NCI-H82 treated with DMSO at 0.1 percent for 48 hours (cell line): ENCODE data around the gene SOD3.

Experiments
- DNase-seq: peaks from one replicate; lab custom pipeline; 2025; ENCODE audit not compliant: unreplicated experiment; lab: John Stamatoyannopoulos, UW

SOD3 gene

GRCh38 chr4:24775032-24775605 lies 20.3 kb upstream of the SOD3 start:
- no peak for DNase-seq

GRCh38 chr4:24775750-24776149 lies 19.6 kb upstream of the SOD3 start:
- no peak for DNase-seq

GRCh38 chr4:24777536-24778463 lies 17.6 kb upstream of the SOD3 start:
- no peak for DNase-seq

- DNase-seq: no peak
Measured at GRCh38 chr4:24778464-24779225, 16.7 kb upstream of the SOD3 start.

GRCh38 chr4:24780936-24781495 lies 14.4 kb upstream of the SOD3 start:
- DNase-seq: no peak

- DNase-seq: no peak
Measured at GRCh38 chr4:24781999-24782745, 13.2 kb upstream of the SOD3 start.

GRCh38 chr4:24783506-24783905 lies 11.9 kb upstream of the SOD3 start:
- DNase-seq: no peak

GRCh38 chr4:24791043-24791442 lies 4.3 kb upstream of the SOD3 start:
- DNase-seq: no peak

- DNase-seq: no peak
Measured at GRCh38 chr4:24792552-24792951, 2.8 kb upstream of the SOD3 start.

GRCh38 chr4:24793219-24794005 lies 2.0 kb upstream of the SOD3 start:
- no peak for DNase-seq

- DNase-seq: no peak
Measured at GRCh38 chr4:24794051-24794450, 1.3 kb upstream of the SOD3 start.

GRCh38 chr4:24794480-24794879 lies 893 bp upstream of the SOD3 start:
- no peak for DNase-seq

- no peak for DNase-seq
Measured at GRCh38 chr4:24795666-24796381, 451 bp downstream of the SOD3 start.

GRCh38 chr4:24796620-24797019 lies 1.2 kb downstream of the SOD3 start:
- DNase-seq: no peak

- DNase-seq: no peak
Measured at GRCh38 chr4:24798036-24798610, 2.8 kb downstream of the SOD3 start.

GRCh38 chr4:24799196-24799543 lies 3.8 kb downstream of the SOD3 start:
- no peak for DNase-seq

- DNase-seq: no peak
Measured at GRCh38 chr4:24799544-24800324, 4.4 kb downstream of the SOD3 start.

- DNase-seq: no peak
Measured at GRCh38 chr4:24800325-24800895, 5.0 kb downstream of the SOD3 start.
